Stomach (tissue), 4 donors: ENCODE measurements around the gene ERO1A.

ENCODE experiments used
- CTCF ChIP-seq, 7 experiments: fragments of 450-650 bp in 4 of 7; fragments of 200-600 bp in 3 of 7; sonication (generic) in 3 of 7; IDR thresholded peaks; one replicate each; pipeline ENCODE4 v1.5.1; 2016 to 2019; ENCODE audit warnings: antibody characterized with exemption in 7 of 7, control low read depth in 2 of 7, mild to moderate bottlenecking in 1 of 7
- POLR2AphosphoS5 ChIP-seq, 3 donors: sonication (generic); formaldehyde crosslinking; IDR thresholded peaks; one replicate each; pipeline ENCODE4 v1.6.1; 2016; ENCODE audit warnings: antibody characterized with exemption in 3 of 3

GRCh38 chr14:52683985-52684520 is 11.3 kb downstream of the ERO1A start:
- TF ChIP-seq CTCF (IDR thresholded peaks at IDR 0.05) (no peak), POLR2AphosphoS5 (IDR thresholded peaks at IDR 0.05) (no peak)
